Astrocyte of the spinal cord (primary cell): ENCODE measurements around the gene ERC1.
"Not testable (repeated sequence)": the region's sequence is repeated elsewhere in the genome, so short reads cannot be mapped to it uniquely, and the experiment has no call there.

Experiments
- DNase-seq: peaks from one replicate; pipeline ENCODE4 v3.0.0; 2011; ENCODE audit warnings: low read depth, low spot score
- H3K4me3 ChIP-seq: 2 replicates; pipeline ENCODE4 v1.5.1; 2011; ENCODE audit warnings: low read depth, mild to moderate bottlenecking, low read length, moderate library complexity
- in situ Hi-C: cut with HindIII; loops from 2 replicates; pipeline ENCODE4 v1.10.0; 2017; ENCODE audit warnings: low sequenced_read_pairs
- TF ChIP-seq, protein P1 (sequence below): IDR thresholded peaks from 2 replicates; pipeline ENCODE4 v1.5.1; 2012; ENCODE audit warnings: low read depth, mild to moderate bottlenecking, low read length, inconsistent platforms

Gene ERC1

GRCh38 chr12:1234073-1234472 lies 243.1 kb downstream of the ERC1 start:
- in situ Hi-C loops = no loop called here
- no peak overlapping the region for H3K4me3 ChIP-seq
- peak; percentile 48 for DNase-seq
- TF ChIP-seq, protein P1, sequence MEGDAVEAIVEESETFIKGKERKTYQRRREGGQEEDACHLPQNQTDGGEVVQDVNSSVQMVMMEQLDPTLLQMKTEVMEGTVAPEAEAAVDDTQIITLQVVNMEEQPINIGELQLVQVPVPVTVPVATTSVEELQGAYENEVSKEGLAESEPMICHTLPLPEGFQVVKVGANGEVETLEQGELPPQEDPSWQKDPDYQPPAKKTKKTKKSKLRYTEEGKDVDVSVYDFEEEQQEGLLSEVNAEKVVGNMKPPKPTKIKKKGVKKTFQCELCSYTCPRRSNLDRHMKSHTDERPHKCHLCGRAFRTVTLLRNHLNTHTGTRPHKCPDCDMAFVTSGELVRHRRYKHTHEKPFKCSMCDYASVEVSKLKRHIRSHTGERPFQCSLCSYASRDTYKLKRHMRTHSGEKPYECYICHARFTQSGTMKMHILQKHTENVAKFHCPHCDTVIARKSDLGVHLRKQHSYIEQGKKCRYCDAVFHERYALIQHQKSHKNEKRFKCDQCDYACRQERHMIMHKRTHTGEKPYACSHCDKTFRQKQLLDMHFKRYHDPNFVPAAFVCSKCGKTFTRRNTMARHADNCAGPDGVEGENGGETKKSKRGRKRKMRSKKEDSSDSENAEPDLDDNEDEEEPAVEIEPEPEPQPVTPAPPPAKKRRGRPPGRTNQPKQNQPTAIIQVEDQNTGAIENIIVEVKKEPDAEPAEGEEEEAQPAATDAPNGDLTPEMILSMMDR = no peak

- TF ChIP-seq, protein P1 = no peak
- no peak for DNase-seq
- in situ Hi-C loops = no loop called here
- no peak overlapping the region for H3K4me3 ChIP-seq
Measured at GRCh38 chr12:1246637-1247036, 255.6 kb downstream of the ERC1 start.

GRCh38 chr12:1250641-1251040 lies 259.6 kb downstream of the ERC1 start:
- TF ChIP-seq, protein P1 = no peak
- DNase-seq = peak; percentile 13
- in situ Hi-C loops = no loop called here
- no peak overlapping the region for H3K4me3 ChIP-seq

DNA sequence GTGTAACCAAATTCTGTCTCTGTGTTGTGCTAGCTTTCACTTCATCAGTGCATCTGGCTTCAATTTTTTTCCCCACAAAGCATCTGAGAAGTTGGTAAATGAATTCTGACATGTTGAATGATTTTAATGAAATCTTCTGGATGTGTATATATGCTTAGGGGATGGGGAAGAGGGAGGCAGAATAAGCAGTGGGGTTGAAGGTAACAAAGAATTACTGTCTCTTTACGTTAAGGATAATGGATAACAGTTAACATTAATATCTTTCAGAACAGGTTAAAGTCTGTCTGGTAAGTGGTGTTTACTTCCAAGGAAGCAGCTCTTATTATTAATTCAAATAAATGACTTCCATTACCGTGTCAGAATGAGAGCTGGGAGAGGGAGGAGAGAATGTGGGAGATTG lies 261.7 kb downstream of the ERC1 start:
- no peak overlapping the region for H3K4me3 ChIP-seq
- no peak for DNase-seq
- TF ChIP-seq, protein P1 = no peak
- in situ Hi-C loops = no loop called here

DNA sequence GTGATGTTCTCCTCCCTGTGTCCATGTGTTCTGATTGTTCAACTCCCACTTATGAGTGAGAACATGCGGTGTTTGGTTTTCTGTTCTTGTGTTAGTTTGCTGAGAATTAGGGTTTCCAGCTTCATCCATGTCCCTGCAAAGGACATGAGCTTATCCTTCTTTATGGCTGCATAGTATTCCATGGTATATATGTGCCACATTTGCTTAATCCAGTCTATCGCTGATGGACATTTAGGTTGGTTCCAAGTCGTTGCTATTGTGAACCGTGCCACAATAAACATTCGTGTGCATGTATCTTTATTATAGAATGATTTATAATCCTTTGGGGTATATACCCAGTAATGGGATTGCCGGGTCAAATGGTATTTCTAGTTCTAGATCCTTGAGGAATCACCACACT lies 264.1 kb downstream of the ERC1 start:
- in situ Hi-C loops, H3K4me3 ChIP-seq, DNase-seq: not testable (repeated sequence)

DNA sequence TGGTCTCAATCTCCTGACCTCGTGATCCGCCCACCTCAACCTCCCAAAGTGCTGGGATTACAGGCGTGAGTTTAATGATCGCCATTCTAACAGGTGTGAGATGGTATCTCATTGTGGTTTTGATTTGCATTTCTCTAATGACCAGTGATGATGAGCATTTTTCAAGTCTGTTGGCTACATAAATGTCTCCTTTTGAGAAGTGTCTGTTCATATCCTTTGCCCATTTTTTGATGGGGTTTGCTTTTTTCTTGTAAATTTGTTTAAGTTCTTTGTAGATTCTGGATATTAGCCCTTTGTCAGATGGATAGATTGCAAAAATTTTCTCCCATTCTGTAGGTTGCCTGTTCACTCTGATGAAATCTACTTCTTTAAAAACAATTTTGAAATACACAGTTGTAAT lies 264.8 kb downstream of the ERC1 start:
- in situ Hi-C loops, DNase-seq, H3K4me3 ChIP-seq: not testable (repeated sequence)

GRCh38 chr12:1256285-1256684 lies 265.3 kb downstream of the ERC1 start:
- no peak for DNase-seq

DNA sequence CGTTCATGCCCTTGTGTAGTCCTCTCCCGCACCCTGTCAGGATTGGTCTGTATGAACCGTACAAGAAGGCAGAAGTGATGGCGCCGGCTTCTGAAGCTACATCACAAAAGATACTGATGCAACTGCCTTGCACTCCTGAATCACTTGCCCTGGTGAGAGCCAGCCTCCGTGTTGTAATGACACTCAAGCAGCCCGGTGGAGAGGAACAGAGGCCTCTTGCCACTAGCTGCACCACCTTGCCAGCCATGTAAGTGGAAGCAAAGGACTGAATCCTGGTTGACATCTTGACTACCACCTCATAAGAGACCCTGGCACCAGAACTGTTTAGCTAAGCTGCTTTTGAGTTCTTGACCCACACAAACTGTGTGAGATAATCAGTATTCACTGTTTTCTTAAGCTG lies 266.0 kb downstream of the ERC1 start:
- DNase-seq = no peak
- TF ChIP-seq, protein P1 = no peak
- H3K4me3 ChIP-seq = no peak overlapping the region
- in situ Hi-C loops = no loop called here

More at GRCh38 chr12:1256285-1256684, 265.3 kb downstream of the ERC1 start:
- TF ChIP-seq, protein P1 = no peak
- no peak overlapping the region for H3K4me3 ChIP-seq
- in situ Hi-C loops = no loop called here
